GM20431 (cell line): ENCODE data around the gene ZNF417.
"Not testable (repeated sequence)": the region's sequence is repeated elsewhere in the genome, so short reads cannot be mapped to it uniquely, and the experiment has no call there.

Source experiments
- in situ Hi-C: fragments of 300-500 bp; cut with MseI, MboI; formaldehyde crosslinking; loops from one replicate; pipeline ENCODE4 v1.15.0; 2020; ENCODE audit warnings: low sequenced_read_pairs; ENCODE audit not compliant: unreplicated experiment

ZNF417 gene

GRCh38 chr19:57916168-57916995 lies at the start of gene ZNF417:
Gene ZNF417, minus strand, starts transcription at chr19:57916592. Its CDS starts 181 bp downstream, at chr19:57916411.
- in situ Hi-C loops: not testable (repeated sequence)

GRCh38 chr19:57964761-57965160 lies 48.4 kb upstream of the ZNF417 start:
- in situ Hi-C loops: no loop called here

DNA sequence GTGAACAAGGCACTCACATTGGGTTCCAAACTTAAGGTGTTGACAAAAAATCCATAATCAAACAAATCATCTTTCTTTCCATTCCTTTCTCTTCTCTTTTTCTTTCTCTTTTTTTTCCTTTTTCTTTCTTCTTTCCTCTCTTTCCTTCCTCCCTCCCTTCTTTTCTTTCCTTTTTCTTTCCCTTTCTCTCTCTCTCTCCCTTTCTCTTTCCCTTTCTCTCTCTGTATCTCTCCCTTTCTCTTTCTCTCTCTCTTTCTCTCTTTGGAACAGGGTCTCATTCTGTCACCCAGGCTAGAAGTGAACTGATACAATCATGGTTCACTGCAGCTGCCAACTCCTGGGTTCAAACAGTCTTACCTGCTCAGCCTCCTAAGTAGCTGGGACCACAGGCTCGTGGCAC lies 45.4 kb upstream of the ZNF417 start:
- in situ Hi-C loops: no loop called here

DNA sequence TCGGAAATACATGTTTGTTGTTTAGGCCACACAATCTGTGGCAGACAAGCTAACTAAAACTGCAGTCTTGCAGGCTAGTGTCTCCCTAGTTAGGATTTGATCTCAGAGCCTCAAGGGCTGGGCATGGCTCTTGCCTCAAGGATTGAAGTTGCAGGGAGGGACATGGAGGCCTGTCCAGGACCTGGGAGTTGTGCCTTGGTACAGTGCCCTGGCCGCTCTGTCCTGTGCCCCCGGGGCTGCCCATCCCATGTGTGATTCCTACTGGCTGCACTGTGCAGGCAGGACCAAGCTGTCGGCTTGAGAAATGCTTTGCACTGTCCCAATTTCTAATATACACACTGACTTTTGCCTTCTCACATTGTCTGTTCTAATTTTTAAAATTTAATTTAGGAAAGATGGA lies 38.6 kb upstream of the ZNF417 start:
- in situ Hi-C loops: no loop called here

GRCh38 chr19:57949702-57950101 lies 33.3 kb upstream of the ZNF417 start:
- in situ Hi-C loops: no loop called here

- in situ Hi-C loops: no loop called here
Observed at GRCh38 chr19:57949296-57949695, 32.9 kb upstream of the ZNF417 start.

DNA sequence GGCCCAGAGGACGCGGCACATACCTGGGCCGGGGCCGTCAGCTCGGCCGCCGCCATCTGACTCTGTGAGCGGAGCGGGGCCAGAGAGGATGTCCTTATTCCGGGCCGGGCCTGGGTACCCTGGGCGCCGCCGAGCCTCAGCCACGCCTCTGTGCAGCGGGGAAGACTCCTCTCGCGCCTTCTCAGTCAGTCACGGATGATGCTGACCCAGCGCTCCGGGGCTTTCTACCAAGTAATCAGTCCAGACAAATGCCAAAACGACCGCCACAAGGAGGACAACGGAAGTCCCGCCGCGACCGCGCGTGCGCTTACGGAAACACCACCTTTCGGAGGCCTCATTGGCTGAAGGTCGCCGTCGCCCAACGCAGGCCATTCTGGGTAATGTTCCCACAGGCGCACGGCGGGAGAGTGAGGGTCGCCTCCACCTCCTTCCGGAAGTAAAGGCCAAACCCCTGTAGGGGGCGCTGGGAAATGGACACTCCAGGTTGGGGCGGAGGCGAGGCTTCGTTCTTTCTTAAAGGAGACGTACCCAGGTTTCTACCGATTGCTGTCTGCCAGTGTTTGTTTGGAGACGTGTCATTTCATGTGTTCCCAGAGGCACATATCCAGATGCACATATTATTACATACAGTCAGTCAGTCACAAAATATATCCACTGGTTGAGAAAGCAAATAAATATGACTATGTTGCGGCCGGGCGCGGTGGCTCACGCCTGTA lies 31.2 kb upstream of the ZNF417 start, which contains the start of gene ZNF256:
ZNF256 (minus strand) TSS at position 288 of the 716 bp plus-strand sequence; CDS start at position 56, 232 bp downstream.
- in situ Hi-C loops: no loop called here

DNA sequence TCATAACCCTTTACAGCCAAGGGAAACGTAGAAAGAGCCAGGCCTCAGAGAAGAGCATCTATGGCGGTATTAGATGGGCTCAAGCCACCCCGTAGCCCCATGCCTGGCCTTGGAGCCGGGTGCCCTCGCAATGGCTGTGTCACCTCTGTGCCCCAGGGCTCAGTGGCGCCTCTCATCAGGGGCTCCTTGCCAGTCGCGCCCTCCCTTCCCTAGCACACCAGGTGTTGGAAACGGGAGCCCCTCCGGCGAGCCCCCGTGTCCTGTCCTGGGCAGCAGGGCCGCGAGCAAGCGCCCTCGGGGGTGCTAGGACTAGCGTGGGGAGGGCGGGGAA lies 30.7 kb upstream of the ZNF417 start:
- in situ Hi-C loops: no loop called here

DNA sequence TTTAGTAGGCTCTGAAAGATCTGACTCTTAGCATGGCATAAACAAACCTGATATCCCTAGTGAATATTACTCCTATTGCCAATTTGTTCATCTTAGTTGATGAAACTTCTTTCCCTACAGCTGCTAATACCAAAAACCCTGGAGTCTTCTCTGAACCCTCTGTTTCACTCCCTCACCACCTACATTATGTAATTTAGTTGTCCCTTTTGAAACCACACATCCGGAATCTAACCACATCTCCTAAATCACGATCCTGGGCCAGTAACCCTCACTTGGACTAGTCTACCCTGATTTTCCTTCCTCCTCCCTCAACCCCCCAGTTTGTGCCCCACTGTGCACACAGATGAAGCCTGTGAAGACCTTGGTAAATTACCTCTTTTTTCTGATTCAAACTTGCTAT lies 29.9 kb upstream of the ZNF417 start:
- in situ Hi-C loops: no loop called here

GRCh38 chr19:57941593-57941992 lies 25.2 kb upstream of the ZNF417 start:
- in situ Hi-C loops: no loop called here

DNA sequence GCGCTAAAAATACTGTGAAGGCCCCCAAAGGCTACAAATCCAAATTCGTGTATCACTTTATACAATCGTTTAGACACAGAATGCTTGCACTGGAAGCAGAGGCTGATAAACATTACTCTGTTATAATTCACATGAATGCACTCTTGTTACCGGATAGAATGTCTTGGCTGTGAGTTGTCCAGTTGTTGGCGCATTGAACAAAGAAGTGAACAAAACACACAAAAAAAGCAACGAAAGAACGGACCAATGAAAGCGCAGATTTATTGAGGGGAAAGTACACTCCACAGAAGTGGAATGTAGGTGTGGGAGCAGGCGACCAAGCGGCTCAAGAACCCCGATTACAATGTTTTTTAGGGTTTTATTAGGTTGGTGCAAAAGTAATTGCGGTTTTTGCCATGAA lies 19.3 kb upstream of the ZNF417 start:
- in situ Hi-C loops: no loop called here

DNA sequence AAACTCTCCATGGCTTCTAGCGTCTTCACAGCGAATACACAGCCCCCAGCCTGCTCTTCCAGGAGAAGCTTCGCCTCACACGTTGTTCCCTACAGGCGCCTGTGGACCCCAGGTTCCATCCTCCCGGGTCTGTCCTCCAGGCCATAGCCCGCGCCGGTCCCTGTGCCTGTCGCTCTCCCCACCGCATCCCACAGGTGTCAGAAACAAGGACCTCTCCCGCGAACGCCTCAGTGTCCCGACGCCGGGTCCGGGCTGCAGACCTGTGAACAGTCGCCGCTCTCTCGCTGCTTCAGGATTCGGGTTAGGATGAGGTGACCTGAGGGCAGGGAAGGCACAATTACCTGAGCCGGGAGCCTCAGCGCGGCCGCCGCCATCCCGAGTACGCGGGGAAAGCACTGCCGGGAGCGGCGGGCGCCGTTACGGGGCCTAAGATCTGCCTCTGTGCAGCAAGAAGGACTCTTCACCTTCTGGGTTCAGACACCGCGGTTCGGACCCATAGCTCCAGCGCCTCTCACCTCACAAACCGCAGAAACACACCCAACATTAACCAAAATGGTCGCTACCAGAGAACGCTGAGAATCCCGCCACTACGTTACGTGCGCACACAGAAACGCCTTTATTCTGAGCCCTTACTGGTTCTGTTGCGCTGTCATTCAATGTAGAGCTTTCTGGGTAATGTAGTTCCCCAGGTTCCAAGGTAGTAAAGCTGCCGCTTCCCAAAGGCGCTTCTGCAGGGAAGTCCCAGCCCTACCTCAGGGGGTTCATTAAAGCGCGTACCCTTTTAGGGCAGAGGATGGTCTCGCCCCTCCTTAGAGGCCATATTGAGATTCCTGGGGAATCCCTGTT lies 18.7 kb upstream of the ZNF417 start, which contains the start of gene ZNF418:
ZNF418 (minus strand) TSS at position 583 of the 846 bp plus-strand sequence. CDS start 1,580 bp downstream, outside the sequence.
- in situ Hi-C loops: no loop called here

GRCh38 chr19:57927587-57927986 lies 11.2 kb upstream of the ZNF417 start:
- in situ Hi-C loops: no loop called here

GRCh38 chr19:57914531-57914930 lies 1.9 kb downstream of the ZNF417 start:
- in situ Hi-C loops: no loop called here

- in situ Hi-C loops: no loop called here
Observed at GRCh38 chr19:57907394-57907793, 9.0 kb downstream of the ZNF417 start.

DNA sequence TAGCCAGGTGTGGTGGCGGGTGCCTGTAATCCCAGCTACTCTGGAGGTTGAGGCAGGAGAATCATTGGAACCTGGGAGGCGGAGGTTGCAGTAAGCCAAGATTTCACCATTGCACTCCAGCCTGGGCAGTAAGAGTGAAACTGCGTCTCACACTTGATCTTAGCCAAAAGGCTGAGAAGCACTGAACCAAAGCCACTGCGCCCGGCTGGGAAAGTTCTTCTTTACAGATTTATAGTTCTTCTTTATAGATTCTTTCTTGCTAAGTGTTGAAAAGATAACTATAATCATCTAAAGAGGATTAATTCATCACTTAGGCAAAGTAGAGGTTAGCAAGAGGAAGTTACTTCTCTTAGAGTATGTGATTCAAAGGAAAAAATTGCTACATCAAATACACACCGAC lies 11.1 kb downstream of the ZNF417 start:
- in situ Hi-C loops: no loop called here

GRCh38 chr19:57903618-57904184 lies 12.7 kb downstream of the ZNF417 start:
- in situ Hi-C loops: no loop called here

DNA sequence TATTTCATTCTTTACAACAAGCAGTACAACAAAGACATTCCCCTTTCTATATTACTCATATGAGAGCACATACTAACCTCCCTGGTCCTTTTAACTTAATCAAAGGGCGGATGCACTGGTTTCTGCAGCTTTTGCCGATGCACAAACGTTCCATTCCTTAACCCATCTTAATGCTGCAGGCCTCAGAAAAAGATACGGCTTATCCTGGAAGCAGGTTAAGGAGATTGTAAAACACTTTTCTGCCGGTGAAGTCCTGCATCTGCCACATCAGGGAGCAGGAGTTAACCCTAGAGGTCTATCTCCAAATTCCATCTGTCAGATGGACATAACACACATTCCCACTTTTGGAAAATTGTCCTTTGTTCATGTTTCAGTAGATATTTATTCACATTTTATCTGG lies 16.1 kb downstream of the ZNF417 start:
- in situ Hi-C loops: no loop called here

DNA sequence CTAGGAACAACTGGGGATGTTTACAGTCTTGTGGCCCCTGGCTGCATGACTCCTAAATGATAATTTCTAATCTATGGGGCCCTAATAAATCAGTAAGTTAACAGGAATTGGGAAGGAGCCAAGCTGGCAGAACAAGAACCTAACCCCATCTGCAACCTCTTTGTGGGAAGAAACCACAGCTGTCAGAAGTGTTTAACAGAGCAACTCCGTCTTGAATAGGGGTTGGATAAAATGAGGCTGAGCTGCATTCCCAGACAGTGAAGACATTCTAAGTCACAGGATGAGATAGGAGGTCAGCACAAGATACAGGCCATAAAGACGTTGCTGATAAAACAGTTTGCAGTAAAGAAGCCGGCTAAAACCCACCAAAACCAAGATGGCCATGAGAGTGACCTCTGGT lies 25.7 kb downstream of the ZNF417 start:
- in situ Hi-C loops: not testable (repeated sequence)

- in situ Hi-C loops: no loop called here
Observed at GRCh38 chr19:57888560-57889231, 27.7 kb downstream of the ZNF417 start, which contains the start of gene ZNF814. Gene ZNF814, minus strand, starts transcription at chr19:57889037. Its CDS starts 235 bp downstream, at chr19:57888802.
